ENCODE data around the gene BZW1. TPM values are rescaled to one million over a fixed set of nuclear protein-coding genes. Genes with fewer than 3 reads are reported as not detected.
"Not testable (repeated sequence)": the region's sequence is repeated elsewhere in the genome, so short reads cannot be mapped to it uniquely, and the experiment has no call there.

The BZW1 gene
- total RNA-seq, 1 donor from 2014 or later: 510 TPM

DNA sequence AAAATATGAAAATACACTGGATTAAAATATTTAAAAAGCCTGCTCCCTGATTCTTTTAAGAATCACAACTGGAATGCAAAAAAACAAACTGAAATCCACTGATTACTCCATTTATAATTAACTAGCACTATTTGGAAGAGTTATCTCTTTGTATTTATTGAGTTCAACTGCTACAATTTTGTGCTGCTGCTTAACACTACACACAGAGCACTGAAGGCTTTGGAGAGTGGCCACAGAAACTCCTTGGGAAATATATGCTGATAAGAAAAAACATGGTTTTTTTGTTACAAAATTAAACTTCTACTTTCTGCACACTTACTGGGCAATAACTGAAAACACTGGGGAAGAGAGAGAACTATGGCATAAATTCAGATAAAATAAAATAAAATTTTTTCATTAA, 19.8 kb upstream of the BZW1 start:
- DNase-seq: no peak

DNA sequence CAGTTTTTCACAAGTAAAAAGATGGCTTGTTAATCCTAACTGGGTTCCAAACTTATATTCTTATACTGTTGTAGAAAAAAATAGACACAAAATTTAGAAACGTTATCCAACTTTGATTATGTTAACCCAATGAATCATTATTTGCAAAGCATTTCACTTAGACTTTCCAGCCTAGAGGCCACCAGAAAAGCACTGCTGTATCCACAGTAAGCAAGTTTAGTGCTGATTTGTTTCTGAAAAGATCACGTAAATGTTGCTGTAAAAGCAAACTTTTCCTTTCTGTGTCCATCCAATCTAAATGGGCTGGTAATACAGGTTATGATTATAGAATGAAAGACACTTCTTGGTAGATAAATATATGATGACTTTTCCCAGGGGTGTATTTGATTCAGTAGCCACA, 17.6 kb upstream of the BZW1 start:
- DNase-seq: no peak

DNA sequence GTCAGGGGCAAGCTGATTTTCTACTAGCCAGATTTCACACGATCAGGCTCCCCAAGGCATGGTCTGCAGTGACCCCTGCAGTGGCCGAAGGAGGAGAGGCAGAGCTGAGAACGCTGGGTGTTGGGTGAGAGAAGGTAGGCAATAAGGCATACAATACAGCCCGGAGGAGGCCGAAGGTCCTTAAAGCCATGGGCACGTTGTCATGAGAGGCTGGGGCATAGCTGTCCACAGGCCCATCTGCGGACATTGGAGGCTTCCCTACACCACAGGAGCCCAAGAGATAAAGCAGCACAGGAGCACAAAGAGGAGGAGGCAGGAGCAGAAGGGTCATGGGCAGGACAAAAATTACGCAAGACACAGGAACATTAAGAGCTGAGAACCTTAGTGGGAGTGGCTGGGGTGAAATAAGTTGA, 16.7 kb upstream of the BZW1 start:
- DNase-seq: no peak

DNA sequence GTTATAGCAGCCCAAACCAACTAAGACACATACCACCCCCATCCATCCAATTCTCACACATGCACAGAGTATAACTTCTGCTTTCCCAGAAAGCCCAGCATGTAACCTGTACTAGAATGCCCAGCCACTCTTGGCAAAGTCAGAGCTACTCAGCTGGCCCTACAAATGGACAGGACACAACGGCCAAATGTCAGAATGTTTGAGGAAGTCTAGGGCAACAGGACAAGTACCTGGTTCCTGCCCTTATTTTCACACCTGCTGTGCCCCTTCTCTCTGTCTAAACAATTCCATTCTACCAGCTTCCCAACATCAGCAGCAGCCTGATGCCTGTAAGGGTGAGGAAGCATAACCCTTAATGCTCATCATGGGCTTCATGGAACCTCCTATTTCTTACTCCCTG, 15.1 kb upstream of the BZW1 start:
- DNase-seq: no peak

DNA sequence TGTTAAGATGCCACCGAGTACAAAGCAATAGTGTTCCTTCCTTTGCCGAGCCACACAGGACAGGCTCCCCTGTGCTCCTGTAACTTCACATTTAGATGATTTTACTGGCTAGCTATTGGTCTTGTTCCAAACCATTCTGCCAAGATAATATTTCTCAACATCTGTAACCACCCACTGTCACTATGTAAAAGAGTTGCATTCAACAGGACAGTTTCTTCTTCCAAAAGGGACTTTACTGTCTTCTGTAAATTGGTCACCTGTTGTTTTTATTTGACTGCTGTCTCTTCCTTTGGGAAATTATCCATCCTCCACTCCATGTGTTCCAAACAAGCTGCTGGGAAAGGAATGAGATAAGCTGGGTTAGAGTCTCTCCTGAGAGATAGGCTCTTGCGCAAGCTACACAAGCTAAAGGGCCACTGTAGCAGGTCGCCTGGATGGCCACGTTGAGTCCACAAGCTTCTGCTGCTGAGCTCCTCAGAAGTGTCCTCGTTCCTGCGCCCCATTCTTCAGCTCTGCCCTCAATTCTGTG, 14.4 kb upstream of the BZW1 start:
- no peak for DNase-seq

DNA sequence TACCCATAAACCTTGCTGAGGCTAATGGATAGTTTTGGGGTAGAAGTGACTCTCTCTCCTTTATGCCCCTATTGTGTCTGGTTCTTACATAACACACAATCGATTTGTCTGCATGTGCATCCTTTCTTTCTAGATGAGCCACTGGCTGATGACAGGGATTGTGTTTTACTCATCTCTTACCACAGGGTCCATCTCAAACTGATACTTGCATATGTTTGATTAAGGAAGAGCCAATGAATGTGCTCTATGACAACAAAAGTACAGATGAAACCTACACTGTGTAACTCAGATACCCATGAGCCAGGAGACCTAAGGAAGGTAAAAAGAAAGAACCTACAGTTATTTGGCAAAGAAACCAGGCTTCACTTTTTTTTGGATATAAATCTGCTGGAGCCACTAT, 13.2 kb upstream of the BZW1 start:
- DNase-seq: no peak

DNA sequence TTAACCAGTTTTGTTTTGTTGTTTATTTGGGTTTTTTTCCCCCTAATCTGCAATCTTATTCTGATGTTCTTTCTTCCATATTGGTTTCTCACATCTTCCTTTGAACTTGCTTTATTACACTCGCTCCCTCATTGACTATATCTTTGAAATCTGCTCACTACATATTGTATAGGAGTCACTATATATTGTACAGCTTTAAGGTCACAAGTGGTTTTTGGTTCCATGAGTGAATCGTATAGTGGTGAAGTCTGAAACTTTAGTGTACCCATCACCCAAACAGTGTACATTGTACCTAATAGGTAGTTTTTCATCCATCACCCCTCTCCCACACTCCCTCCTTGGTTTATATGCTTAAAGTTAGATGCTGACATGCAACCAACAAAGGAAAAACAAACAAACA, 11.3 kb upstream of the BZW1 start:
- DNase-seq: no peak

DNA sequence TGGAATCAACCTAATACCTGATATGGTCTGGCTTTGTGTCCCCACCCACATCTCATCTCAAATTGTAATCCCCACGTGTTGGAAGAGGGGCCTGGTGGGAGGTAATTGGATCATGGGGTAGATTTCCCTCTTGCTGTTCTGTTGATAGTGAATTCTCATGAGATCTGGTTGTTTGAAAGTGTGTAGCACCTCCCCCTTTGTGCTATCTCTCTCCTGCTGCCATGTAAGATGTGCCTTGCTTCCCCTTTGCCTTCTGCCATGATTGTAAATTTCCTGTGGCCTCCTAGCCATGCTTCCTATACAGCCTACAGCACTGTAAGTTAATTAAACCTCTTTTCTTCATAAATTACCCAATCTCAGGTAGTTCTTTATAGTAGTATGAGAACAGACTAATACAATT, 10.3 kb upstream of the BZW1 start:
- DNase-seq: not testable (repeated sequence)

DNA sequence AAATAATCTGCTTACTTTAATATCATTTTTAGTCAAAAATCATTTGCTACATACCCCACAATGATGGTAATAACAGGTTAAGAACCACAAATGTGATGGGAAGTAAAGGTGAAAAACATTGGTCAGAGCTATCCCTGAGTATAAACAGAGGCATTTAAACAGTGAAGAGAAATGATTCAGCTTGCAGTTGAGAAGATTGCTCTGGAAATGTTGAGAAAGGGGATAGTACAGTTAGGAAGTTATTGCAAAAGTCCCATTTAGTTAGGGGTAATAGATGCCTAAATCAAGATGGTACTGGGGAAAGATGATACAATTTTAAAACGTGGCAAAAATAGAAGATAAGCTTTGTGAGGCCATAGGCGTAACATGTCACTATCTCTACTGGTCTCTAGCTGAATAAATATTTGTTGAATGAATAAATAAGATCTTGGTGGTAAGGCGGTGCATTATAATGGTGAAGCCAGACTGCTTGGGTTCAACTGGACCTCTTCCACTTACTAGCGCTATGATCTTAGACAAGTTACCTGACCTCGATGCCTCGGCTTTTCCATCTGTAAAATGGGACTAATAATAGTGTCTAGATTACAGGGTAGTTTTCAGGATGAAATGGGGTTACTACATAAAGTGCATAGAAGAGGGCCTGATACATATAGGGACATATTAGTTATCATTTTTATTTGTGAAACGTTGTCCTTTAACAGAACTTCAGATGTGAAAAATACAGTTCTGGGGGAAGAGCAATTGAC, 2.0 kb upstream of the BZW1 start:
- DNase-seq: no peak

DNA sequence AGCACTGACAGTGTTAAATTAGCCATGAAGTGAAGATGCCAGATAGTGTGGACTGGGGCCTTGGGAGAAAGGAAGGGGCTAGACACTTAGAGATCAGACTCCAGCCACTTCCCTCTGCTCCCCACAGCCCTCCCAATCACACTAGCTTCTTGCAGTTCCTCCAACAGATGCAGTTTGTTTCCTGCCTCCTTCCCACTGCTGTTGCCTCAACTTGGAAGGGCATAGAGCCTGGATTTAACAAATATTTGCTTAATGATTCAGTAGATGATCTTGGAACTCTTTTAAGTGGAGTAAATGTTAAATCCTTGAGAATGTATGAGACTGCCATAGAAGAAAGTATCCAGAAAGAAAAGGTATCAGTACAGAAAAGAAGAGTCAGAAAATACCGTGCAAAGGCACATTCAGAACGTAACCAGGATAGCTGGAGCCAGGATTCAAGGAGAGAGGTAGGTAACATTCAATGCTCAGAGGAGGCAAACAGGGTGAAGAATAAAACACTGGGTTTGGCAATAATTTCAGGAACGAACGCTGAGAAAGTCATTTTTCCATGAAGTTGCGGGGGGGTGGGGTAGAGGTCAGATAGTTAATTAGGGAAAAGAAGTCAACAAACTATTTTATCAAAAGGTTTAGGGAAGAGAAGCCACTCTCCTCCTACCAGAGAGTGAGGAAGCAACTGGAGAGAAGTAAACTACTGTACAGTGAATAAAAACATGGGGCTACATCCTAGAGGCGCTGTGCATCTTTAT, 1.3 kb upstream of the BZW1 start:
- DNase-seq: peak; percentile 71

DNA sequence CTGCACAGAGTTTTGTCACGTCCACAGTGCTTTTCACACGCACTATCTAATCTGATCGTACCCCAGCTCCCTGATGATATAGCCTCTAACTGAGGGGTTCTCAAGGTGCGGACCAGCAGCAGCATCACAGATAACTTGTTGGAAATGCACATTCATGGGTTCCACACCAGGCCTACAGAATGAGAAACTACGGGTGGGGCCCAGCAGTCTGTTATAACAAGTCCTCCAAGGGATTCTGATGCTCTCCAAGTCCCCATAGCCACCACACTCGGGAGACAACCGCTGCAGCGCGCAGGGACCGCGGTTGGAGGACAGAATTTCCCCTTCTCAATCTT, 745 bp upstream of the BZW1 start:
- no peak for DNase-seq

DNA sequence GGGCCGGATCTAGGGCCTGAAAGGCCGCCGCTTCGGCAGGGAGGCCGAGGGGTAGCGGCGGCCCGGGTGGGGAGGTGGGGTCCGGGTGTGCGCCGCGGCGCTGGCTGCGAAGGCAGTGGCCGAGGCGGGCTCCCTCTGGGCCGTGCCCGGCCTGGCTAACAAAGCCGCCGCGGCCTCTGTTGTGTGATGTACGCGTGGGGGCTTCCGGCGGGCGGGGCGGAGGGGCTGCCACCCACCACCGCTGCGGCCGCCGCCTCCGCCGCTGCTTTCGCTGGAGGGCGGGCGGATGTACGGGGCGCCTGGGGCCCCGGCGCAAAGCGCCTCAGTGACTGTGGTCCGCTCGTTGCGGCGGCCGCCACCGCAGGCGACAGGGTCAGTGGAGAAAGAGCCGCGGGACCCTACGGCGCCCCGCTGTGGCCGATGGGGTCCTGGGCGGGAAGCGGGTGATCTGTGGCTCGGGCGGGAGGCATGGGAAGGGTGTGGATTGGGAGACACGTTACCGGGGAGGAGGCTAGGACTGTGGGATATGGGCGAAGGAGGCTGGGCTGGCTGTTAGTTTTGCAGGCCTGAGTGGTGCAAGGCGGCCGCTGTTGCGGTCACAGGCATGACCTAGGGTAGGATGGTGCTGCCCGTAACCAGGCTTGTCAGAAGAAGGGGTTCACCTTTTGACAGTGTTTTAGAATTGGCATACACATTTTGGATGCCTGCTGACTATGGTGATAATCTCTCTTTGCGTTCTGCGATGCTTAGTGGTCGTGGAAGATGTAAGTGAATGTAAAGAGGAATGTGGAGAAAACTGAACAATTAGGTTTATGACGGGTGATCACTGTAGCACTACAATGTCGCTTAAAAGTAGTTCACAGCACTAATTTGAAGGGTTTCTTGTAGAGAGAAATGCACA, 662 bp downstream of the BZW1 start:
- peak; percentile 80 for DNase-seq

DNA sequence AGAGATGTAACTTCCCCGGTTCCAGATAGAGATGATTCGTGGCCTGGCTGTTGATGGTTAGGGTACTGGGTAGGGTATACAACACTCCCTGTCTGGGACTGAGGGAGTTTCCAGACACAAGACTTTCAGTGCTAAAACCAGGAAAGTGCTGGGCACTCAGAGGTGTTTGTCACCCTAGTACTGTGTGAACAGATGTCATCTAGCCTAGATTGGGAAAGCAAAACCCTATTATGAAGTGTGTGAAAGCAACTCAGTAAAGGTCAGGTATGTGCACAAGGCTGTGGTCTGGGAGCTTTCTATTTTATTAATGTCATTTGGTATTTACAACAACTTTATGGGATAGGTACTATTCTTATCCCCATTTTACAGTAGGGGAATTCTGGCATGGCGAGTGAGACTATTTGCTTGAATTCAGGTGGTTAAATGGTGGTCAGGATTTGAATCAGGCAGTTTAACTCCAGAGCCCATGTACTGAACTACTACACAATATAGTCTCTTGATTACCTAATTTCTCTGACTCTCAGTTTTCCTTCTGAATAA, 2.6 kb downstream of the BZW1 start:
- DNase-seq: no peak

DNA sequence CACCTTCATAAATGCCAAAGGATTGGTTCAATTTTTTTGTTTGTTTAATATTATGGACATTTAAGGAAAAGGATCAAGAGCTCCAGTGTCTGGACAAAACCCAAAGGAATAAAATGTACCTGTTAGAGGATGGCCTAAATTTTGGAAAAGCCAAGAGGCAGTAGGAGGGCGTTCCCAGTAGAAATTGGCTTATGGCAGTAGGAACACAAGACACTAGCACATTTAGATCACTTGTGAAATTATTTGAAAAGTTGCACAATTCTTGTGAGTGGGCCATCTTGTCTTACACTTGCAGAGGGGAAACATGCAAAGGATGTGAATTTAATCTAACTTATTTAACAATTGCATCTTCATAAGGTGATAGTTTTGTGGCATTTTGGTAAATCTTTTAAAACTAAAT, 3.2 kb downstream of the BZW1 start:
- no peak for DNase-seq

DNA sequence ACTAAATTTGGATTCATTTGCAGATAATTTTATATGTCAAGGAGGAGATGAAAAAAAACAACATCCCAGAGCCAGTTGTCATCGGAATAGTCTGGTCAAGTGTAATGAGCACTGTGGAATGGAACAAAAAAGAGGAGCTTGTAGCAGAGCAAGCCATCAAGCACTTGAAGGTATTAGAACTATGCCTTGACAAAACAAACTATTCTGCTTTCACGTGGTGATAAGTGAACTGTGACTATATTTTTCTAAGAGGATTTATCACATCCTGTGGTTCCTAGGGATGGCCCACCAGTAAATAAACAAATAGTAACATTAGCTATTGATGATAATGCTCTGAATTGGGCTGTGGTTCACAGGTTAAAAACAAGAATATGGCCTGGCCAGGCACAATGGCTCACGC, 7.0 kb downstream of the BZW1 start:
- not testable (repeated sequence) for DNase-seq

DNA sequence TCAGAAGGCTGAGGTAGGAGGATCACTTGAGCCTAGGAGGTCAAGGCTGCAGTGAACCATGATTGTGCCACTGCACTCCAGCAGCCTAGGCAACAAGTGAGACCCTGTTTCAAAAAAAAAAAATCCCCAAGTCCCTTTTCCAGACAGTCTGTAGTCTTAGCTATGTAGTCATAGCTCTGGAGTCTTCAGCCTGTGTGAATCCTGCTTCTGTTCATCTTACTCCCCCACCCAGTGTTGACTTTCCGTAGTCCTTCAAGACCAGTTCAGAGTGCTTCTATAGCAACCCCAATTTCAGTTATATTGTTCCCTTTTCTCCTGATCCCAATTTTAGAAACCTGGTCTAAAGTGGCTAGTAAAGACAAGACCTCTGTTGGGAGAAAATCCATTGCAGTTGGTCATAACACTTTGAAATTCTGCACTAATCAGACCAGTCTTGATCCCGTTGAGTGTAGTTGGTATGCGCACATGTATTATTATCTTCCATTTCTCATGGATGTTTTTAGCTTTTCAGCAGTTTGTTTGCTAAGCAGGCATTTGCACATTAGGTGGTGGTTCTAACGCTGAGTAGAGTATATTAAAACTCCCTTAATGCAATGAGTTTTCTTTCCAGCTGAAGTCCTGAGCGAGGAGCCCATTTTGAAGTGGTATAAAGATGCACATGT, 9.0 kb downstream of the BZW1 start:
- DNase-seq: no peak

DNA sequence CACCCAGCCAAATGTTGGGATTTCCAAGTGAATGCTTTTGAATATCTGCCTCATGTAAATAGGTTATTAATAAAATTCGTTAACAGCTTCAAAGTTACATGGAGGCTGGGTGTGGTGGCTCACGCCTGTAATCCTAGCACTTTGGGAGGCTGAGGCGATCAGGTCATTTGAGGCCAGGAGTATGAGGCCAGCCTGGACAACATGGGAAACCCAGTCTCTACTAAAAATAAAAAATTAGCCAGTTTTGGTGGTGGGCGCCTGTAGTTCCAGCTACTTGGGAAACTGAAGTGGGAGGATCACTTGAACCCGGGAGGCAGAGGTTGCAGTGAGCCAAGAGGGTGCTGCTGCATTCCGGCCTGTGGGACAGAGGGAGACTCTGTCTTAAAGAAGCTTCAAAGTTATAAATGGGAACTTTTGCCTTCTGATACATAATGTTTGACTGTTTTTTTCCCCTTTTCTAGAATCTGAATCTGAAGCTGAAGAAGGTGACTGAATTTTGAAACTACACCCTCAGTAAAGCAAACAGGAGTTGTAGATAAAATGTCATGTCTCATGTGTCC, 10.1 kb downstream of the BZW1 start:
- no peak for DNase-seq

DNA sequence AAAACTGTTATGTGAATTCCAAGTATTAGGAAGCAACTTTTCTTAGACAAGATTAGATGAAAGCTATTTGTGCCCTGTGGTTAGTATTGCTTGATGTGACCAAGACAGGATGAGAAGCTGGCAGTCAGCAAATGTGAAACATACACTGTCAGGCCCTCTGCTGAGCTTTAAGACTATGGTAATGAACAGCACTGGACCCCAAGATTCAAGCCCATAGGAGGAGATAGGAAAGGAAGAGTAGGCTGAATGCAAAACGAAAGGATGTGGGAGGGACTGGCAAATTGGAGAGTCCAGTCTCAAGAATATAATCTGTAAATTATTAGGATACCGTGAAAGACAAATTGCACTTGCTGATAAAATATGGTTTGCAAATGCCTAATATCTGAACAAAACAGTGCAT, 16.4 kb downstream of the BZW1 start:
- DNase-seq: no peak

DNA sequence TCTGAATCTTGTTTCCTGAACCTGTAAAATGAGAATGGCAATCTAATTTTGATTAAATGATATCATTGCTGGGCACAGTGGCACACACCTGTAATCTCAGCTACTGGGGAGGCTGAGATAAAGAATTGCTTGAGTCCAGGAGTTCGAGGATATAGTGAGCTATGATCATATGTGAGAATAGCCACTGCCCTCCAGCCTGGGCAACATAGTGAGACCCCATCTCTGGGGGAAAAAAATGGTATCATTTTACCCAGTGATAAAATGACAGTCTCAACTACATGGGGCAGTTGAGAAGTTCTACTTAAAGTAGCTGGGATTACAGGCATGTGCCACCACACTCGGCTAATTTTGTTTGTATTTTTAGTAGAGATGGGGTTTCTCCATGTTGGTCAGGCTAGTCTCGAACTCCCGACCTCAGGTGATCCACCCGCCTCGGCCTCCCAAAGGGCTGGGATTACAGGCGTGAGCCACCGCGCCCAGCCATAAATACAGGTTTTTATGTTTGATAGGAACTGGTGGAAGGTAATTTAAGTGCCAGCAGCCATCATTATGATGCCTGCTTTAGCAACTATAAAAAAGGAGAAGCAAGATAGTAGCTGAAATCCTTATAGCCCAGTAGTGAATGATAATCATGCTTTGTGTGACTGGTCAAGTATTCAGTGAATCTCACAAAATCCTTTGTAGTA, 17.0 kb downstream of the BZW1 start:
- DNase-seq: no peak

DNA sequence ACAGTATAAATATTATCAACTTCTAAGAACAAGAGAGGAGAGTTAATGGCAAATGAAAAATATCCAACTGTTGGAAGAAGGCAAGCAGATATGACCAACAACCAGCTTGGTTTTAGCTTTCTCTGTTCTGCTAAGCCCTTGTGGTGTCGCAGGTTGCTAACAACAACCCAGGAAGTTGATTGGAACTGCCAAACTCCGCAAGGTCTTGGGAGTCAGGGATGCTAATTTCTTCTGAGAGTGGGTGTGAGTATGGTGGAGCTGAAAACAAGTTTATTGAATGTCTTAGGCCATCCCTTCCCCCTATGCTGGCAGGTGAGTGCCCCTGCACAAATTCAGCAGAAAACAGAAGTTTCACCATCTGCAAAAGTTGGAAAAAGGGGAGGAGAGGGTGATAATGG, 17.5 kb downstream of the BZW1 start:
- no peak for DNase-seq

DNA sequence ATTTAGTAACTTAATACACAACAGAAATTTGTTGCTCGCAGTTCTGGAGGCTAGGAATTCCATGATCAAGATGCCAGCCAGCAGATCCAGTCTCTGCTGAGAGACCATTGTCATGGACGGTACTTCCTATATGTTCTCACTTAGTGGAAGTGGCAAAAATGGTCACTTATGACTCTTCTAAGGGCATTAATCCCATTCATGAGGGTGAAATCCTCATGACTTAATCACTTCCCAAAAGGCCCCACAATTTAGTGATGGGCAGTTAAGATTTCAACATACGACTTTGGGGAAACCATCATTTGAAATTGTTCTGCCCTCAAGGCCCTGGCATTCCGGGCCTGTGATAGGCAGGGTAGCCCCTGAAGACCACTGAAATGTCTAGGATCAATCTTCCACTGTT, 23.0 kb downstream of the BZW1 start:
- DNase-seq: no peak

DNA sequence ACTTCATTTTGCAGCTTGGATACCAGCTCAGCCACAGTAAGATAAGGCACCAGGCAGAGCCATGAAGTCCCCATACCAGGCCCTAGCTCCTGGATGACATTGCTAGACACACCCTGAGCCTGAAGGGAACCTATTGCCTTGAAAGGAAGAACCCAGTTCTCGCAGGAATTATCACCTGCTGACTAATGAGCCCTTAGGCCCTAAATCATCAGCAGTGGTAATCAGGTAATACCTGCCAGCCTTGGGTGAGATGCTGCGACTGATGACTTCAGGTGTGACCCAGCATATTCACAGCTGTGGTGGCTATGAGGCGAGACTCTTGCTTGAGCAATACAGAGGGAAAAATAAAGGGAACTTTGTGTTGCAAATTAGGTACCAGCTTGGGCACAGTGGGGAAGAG, 27.8 kb downstream of the BZW1 start:
- no peak for DNase-seq
